GM18498 (cell line): Measurements from ENCODE around the gene HNRNPF.
"Not testable (repeated sequence)": the region's sequence is repeated elsewhere in the genome, so short reads cannot be mapped to it uniquely, and the experiment has no call there.

Experiments
- ATAC-seq: cut with Tn5 transposase; IDR thresholded peaks from one replicate; pipeline ENCODE4 v1.9.1; 2021; ENCODE audit warnings: mild to moderate bottlenecking, moderate library complexity; ENCODE audit not compliant: unreplicated experiment

The HNRNPF gene

GRCh38 chr10:43398939-43399319 lies 10.1 kb downstream of the HNRNPF start:
- no peak for ATAC-seq

DNA sequence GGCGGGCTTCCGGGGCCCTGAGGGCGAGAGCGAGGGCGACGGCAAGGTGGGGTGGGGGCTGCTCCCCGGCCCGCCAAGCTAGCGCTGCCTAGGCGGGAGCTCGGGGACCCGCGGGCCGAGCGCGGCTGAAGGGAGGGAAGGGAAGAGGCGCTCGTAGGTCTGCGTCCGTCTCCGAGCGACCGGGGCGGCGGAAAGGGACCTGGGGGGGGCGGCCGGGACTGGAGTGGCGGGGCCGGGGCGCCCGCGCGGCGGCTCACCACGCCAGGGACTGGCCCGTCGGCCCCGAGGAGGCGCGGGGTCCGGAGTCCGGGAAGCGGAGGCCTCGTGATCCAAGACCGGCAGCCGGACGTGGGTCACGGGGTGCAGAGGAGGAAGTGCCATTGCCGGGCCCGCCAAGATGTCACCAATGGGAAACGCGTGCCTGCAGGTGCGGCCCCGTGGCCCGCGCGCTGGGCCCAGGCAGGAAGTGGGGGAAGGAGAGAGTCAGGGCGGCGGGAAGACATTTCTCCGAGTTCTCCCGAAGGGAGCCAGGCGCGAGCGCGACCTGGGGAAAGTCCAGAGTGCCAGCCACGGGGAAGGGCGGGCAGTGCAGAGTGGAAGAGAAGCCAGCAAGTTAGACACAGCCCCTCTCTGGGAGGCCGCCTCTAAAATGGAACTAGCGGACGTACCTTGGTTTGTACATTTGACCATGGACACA lies 11.9 kb downstream of the HNRNPF start:
- peak; percentile 89 for ATAC-seq

DNA sequence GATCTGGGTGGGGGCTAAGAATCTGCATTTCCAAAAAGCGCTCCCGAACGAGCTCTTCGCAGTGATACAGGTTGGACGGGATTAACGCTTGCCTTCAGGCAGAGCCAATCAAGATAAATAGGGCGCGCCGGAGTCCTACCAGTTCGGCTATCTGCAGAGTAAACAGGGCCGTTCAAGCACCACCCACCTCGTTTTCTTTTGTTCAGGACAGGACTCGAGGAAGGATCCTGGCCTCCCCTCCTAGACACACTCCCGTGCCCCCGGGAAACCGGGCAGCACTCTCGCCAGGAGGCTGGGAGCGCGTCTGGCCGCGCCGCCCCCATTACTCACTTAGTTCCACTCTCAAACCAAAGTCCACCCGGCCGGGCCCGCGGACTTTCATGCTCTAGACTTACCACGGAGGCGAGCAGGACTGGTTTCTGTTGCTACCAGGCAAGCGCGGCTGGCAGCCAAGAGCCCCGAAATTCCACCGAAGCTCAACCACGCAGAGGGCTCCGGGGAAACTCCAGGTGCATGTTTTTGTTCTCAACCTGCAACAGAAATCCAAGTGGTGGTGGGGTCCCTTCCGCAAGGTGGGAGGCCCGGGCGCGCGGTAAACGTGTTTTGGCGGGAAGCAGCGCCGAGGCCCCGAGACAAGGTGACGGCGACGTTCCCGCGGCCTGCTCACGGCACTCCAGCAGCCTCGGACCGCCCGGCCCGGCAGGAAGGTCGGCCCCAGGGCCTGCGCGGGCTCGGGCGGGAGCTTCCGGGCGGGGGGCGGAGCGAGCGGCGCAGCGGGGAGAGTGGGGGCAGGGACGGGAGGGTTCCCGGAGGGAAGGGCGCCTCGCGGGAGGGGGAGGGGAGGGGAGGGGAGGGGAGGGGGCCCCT lies 12.7 kb downstream of the HNRNPF start:
- ATAC-seq = peak; percentile 64

GRCh38 chr10:43395571-43396060 lies 13.4 kb downstream of the HNRNPF start:
- no peak for ATAC-seq

DNA sequence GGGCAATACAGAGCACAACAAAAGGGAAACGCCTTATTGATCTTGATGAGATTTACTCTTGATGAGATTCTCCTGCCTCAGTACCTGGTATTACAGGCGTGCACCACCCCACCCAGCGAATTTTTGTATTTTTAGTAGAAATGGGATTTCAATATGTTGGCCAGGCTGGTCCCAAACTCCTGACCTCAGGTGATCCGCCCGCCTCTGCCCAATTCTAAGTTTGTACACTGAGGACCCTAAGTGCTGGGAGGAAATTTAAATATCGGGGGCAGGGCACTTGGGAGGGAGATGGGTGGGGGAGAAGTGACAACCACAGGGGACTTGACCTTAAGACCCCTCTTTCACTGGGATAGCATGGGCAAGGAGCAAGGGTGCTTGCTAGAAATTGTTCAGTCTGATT lies 14.1 kb downstream of the HNRNPF start:
- no peak for ATAC-seq

DNA sequence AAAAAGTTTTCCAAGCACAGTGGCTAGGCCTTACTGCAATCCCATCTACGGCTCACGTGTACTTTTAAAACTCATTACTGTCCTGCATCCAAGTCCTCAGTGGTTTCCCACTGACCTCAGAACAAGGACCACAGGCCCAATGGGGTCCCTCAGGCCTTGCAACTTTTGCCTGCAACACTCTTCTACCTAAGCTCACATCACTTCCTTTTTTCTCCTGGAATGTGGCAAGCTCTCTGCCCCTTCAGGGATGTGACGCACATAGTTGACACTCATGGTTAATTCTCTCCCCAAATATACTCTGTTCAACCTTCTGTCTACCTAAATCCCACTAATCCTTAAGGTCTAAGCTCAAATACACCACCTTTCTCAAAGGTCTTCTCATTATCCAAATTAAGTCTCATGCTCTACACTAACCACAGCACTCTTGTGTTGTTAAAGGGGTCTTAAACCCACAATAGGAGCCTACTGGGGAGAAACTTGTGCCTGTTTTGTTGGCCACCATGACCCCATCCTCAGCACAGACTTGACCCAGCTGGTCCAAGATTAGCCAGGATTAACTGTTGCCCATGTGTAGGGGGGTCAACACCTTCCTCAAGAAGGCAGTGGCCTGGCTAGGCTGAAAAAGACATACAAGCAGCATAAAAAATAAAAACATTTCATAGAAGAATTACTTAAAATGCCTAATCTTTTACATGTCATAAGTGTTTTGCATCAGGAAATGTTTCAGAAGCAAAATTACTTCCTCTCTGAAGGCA lies 15.2 kb downstream of the HNRNPF start:
- ATAC-seq = no peak

- ATAC-seq = not testable (repeated sequence)
Observed at GRCh38 chr10:43393186-43393585, 15.8 kb downstream of the HNRNPF start.

DNA sequence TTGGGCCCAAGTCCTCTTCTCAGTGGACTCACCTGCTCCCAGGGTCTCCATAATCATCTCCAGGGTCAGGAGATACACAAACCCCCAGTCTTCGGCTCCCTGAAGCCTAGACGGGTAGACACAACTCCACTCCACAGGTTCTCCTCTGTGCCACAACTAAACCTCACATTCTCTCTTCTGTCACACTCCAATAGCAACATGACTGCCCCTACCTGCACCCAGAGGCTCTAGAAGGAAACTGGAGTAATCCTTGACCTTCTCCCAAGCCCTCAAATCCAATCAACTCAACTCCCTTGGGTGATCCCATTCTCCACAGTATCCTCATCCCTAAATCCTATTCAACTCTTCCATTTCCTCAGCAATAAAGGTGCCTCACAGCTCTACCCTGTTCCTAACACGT lies 16.2 kb downstream of the HNRNPF start:
- no peak for ATAC-seq

- no peak for ATAC-seq
Observed at GRCh38 chr10:43391496-43391895, 17.5 kb downstream of the HNRNPF start.

GRCh38 chr10:43390759-43391158 lies 18.2 kb downstream of the HNRNPF start:
- ATAC-seq = no peak

- no peak for ATAC-seq
Observed at GRCh38 chr10:43390333-43390732, 18.7 kb downstream of the HNRNPF start.

DNA sequence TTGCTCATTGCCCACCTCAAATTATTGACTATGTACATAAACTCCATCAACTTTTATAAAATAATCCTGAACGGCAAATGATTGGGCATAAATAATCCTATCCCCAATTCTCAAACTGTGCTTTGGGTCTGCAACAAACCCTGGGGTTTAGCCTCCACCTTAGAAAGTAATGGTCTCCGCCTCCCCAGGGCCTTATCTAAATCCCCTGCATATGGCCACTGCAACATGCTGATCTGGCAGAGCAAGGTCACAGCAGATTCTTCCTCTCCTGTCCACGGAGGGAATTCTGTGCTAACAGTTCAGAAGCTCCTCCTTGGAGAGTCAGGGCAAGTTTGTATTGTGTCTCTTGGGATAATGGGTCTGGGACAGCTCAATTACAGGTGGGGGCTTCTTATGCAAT lies 19.1 kb downstream of the HNRNPF start:
- no peak for ATAC-seq

DNA sequence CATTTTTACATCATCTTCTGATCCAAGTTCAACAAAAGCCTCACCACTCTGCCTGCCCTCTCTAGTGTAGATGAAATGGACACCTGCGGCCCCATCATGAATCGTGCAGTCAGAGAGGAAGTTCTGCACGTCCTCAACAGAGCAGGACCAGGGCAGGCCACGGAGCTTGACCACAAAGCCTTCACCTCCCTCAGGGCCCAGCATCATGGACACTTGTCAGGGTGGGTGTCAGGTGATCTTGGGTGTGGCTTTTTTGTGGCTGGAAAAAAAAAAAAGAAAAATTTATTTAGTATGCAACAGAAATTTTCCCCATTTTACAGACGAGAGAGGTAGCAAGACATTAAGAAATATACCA lies 21.3 kb downstream of the HNRNPF start:
- no peak for ATAC-seq

GRCh38 chr10:43386981-43387677 lies 21.9 kb downstream of the HNRNPF start:
- ATAC-seq = no peak

GRCh38 chr10:43386549-43386948 lies 22.4 kb downstream of the HNRNPF start:
- no peak for ATAC-seq

DNA sequence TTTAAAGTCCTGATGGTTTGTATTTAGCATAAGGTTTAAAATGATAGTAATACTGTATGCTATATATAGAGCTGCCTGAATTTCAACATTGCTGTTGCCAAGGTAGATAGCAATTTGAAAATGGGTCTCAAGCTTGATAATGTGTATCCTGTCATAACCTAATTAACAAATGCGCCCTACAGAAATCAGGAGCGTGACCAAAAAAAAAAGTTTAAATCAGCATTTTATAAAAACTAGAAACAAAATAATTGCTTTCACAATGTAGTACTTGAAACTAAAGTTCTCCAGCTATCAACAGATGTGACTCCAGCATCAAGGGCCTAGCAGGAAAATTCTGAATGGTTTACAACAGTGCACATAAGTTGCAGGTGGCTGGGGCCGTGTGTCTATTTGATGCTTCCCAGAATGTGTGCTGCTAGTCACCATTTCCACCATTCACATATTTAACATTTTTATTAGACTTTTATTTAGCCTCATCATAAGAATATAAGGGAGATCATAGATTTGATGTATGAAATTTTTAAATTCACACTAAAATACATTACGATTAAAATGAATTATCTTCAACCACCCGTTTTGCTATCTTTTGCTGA lies 23.5 kb downstream of the HNRNPF start:
- ATAC-seq = no peak

GRCh38 chr10:43384252-43385221 lies 24.4 kb downstream of the HNRNPF start:
- ATAC-seq = no peak

DNA sequence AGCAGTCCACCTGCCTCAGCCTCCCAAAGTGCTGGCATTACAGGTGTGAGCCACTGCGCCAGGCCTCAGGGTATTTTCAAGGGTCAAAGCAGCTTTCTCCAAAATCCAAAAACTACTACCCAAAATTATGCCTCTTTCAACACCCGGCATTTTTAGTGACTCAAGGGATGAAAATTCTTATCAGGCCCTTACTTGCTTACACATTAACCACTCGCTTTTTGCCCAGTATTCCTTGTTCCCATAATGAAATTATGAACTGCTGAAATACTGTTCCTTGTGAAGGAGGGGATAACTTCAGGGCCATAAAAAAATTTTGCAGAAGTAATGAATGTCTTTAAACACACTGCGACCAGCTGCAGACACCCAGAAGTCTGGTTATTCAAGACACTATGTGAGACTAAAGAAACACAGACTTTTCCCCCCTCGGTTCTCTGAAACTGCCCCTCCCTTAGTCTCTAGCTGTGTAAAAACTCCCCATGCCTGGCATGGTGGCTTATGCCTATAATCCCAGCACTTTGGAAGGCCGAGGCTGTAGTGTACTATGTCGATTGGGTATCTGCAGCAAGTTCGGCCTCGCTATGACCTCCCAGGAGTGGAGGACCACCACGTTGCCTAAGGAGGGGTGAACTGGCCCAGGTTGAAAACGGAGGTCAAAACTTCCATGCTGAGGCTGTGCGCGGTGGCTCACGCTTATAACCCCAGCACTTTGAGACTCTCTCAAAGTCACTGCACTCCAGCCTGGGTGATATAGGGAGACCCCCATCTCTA lies 25.6 kb downstream of the HNRNPF start:
- no peak for ATAC-seq
